Smooth muscle cell (in vitro differentiated cells): ENCODE data around the gene EIF5. TPM values are rescaled to one million over a fixed set of nuclear protein-coding genes. Genes with fewer than 3 reads are reported as not detected.

Experiments
- DNase-seq: peaks from one replicate; lab custom pipeline; 2025; ENCODE audit not compliant: unreplicated experiment; lab: John Stamatoyannopoulos, UW
- H2AFZ ChIP-seq: fragments of 200-600 bp; sonication (generic); 2 replicates; pipeline ENCODE4 v1.6.0; 2016; ENCODE audit warnings: antibody characterized with exemption, low read depth, mild to moderate bottlenecking
- H3F3A ChIP-seq: fragments of 200-600 bp; sonication (generic); 2 replicates; pipeline ENCODE4 v1.6.0; 2017; ENCODE audit warnings: antibody characterized with exemption, low read depth
- H3K27ac ChIP-seq: fragments of 200-600 bp; sonication (generic); 2 replicates; pipeline ENCODE4 v1.5.1; 2016; ENCODE audit warnings: low read depth, mild to moderate bottlenecking
- H3K27me3 ChIP-seq: fragments of 200-600 bp; sonication (generic); 2 replicates; pipeline ENCODE4 v1.6.1; 2016; ENCODE audit warnings: low read depth, mild to moderate bottlenecking
- H3K36me3 ChIP-seq: fragments of 200-600 bp; sonication (generic); 2 replicates; pipeline ENCODE4 v1.5.1; 2016; ENCODE audit warnings: low read depth
- H3K4me1 ChIP-seq: fragments of 200-600 bp; sonication (generic); 2 replicates; pipeline ENCODE4 v1.5.1; 2016; ENCODE audit warnings: low read depth
- H3K4me2 ChIP-seq: fragments of 200-600 bp; sonication (generic); 2 replicates; pipeline ENCODE4 v1.6.0; 2016; ENCODE audit warnings: mild to moderate bottlenecking
- H3K4me3 ChIP-seq: fragments of 200-600 bp; sonication (generic); 2 replicates; pipeline ENCODE4 v1.5.1; 2016; ENCODE audit warnings: mild to moderate bottlenecking
- H3K79me2 ChIP-seq: fragments of 200-600 bp; sonication (generic); 2 replicates; pipeline ENCODE4 v1.6.0; 2016; ENCODE audit warnings: low read depth, mild to moderate bottlenecking
- H3K9ac ChIP-seq: fragments of 200-600 bp; sonication (generic); 2 replicates; pipeline ENCODE4 v1.6.0; 2016; ENCODE audit warnings: low read depth
- H3K9me3 ChIP-seq: fragments of 200-600 bp; sonication (generic); replicated peaks from 2 replicates; pipeline ENCODE4 v1.5.1; 2016; ENCODE audit warnings: low read depth
- H4K20me1 ChIP-seq: fragments of 200-600 bp; sonication (generic); 2 replicates; pipeline ENCODE4 v1.6.0; 2016; ENCODE audit warnings: low read depth
- CTCF ChIP-seq: fragments of 200-600 bp; sonication (generic); IDR thresholded peaks from 2 replicates; pipeline ENCODE4 v1.5.1; 2017; ENCODE audit warnings: borderline replicate concordance, mild to moderate bottlenecking, antibody characterized with exemption; ENCODE audit not compliant: insufficient read depth, poor library complexity, severe bottlenecking
- WGBS: methylation state at CpG from one replicate; pipeline ENCODE4 v1.1.7; 2016; ENCODE audit warnings: low lambda C conversion rate; 5-methylcytosine and 5-hydroxymethylcytosine counted together
- polyA plus RNA-seq: library from polyadenylated mRNA; unstranded; fragments of >200 nt; fragmentation: Nextera tagmentation; extraction: Ambion mirVana; gene quantifications from 2 replicates; pipeline ENCODE4 v1.2.1, GENCODE V29; 2016
- total RNA-seq: library from RNA; depleted of rRNA; stranded (reverse); fragments of >200 nt; gene quantifications from 2 replicates; pipeline ENCODE4 v1.2.3, GENCODE V29; 2014

The EIF5 gene
- total and polyA plus RNA-seq, 2 experiments from 2014 or later: 278 to 290 TPM

- no peak for DNase-seq
- Histone ChIP-seq H3K27ac (no peak overlapping the region), H3F3A (peaks cover 8% of the 10 kb centered on the region), H3K9me3 (no peaks in the 10 kb centered on the region), H3K4me1 (peaks cover 9% of the 10 kb centered on the region), H3K4me3 (no peak overlapping the region), H3K27me3 (no peaks in the 10 kb centered on the region), H3K4me2 (no peak overlapping the region), H3K9ac (no peak overlapping the region), H3K36me3 (no peaks in the 10 kb centered on the region), H4K20me1 (no peaks in the 10 kb centered on the region), H2AFZ (no peak overlapping the region), H3K79me2 (no peaks in the 10 kb centered on the region)
- WGBS: 90% methylated on average over 5 of the region's 5 CpGs
- TF ChIP-seq CTCF: no peak
Observed at GRCh38 chr14:103328941-103329340, 5.1 kb upstream of the EIF5 start.

GRCh38 chr14:103329401-103330347 lies 4.4 kb upstream of the EIF5 start:
- H3K79me2 ChIP-seq: peaks cover under 1% of the 10 kb centered on the region
- H3K4me3 ChIP-seq: no peak overlapping the region
- no peak overlapping the region for H3K27ac ChIP-seq
- peaks cover 9% of the 10 kb centered on the region for H3K4me1 ChIP-seq
- no peaks in the 10 kb centered on the region for H3K27me3 ChIP-seq
- peaks cover under 1% of the 10 kb centered on the region for H4K20me1 ChIP-seq
- TF ChIP-seq CTCF: no peak
- no peaks in the 10 kb centered on the region for H3K36me3 ChIP-seq
- no peak overlapping the region for H3K9ac ChIP-seq
- H3F3A ChIP-seq: peaks cover 8% of the 10 kb centered on the region
- DNase-seq: no peak
- 83% methylated on average over 14 of the region's 14 CpGs for WGBS
- no peak overlapping the region for H3K4me2 ChIP-seq
- H2AFZ ChIP-seq: no peak overlapping the region
- H3K9me3 ChIP-seq: no peaks in the 10 kb centered on the region

- DNase-seq: no peak
- H3K27me3 ChIP-seq: no peaks in the 10 kb centered on the region
- no peak for TF ChIP-seq CTCF
- peaks cover 12% of the 10 kb centered on the region for H3K4me1 ChIP-seq
- no peak overlapping the region for H3K4me2 ChIP-seq
- 91% methylated on average over 2 of the region's 2 CpGs for WGBS
- H3K9me3 ChIP-seq: no peaks in the 10 kb centered on the region
- H4K20me1 ChIP-seq: peaks cover 9% of the 10 kb centered on the region
- peaks cover 15% of the 10 kb centered on the region for H3F3A ChIP-seq
- no peak overlapping the region for H2AFZ ChIP-seq
- peaks cover 9% of the 10 kb centered on the region for H3K79me2 ChIP-seq
- no peak overlapping the region for H3K27ac ChIP-seq
- H3K4me3 ChIP-seq: no peak overlapping the region
- no peaks in the 10 kb centered on the region for H3K36me3 ChIP-seq
- no peak overlapping the region for H3K9ac ChIP-seq
Observed at GRCh38 chr14:103330536-103330935, 3.5 kb upstream of the EIF5 start.
